HUES48 (cell line): ENCODE data around the gene SOX6.

Experiments used
- H3K27ac ChIP-seq: one replicate; pipeline ENCODE4 v1.7.0; 2013; ENCODE audit warnings: low read depth, low read length, inconsistent platforms
- H3K27me3 ChIP-seq: 2 replicates; pipeline ENCODE4 v1.6.1; 2013; ENCODE audit warnings: mild to moderate bottlenecking, low read length; ENCODE audit not compliant: control insufficient read depth, insufficient read depth
- H3K36me3 ChIP-seq: 2 replicates; pipeline ENCODE4 v1.6.1; 2013; ENCODE audit warnings: low read length; ENCODE audit not compliant: control insufficient read depth, insufficient read depth
- H3K4me1 ChIP-seq: 2 replicates; pipeline ENCODE4 v1.6.1; 2013; ENCODE audit warnings: mild to moderate bottlenecking, low read length; ENCODE audit not compliant: control insufficient read depth, insufficient read depth
- H3K4me3 ChIP-seq: 2 replicates; pipeline ENCODE4 v1.5.1; 2013; ENCODE audit warnings: mild to moderate bottlenecking, low read depth, low read length
- H3K9ac ChIP-seq: 2 replicates; pipeline ENCODE4 v1.6.1; 2013; ENCODE audit warnings: mild to moderate bottlenecking, low read depth, low read length, moderate library complexity
- H3K9me3 ChIP-seq: 2 replicates; pipeline ENCODE4 v1.6.1; 2013; ENCODE audit warnings: low read length; ENCODE audit not compliant: control insufficient read depth, insufficient read depth

The SOX6 gene

DNA sequence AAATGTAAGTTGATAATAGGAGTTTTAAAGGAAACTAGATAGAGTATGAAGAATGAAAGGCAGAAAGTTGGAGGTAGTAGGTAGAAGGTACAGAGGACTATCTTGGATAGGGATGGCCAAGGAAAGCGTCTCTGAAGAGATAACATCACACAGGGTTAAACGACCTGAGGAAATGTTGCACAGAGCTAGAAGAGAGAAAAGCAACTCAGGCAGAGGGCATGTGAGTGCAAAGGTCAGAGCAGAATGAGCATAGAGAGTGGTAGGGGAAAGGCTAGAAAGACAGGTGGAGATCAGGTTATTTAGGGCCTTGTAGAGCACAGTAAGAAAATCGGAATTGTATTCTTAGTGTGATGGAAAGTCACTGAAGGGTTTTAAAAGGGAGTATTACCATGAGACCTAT, 232.0 kb downstream of the SOX6 start:
- Histone ChIP-seq H3K27ac (no peak overlapping the region), H3K4me1 (peaks cover 4% of the 10 kb centered on the region; the same call in 1 of the 2 replicates), H3K9me3 (no peaks in the 10 kb centered on the region), H3K36me3 (no peaks in the 10 kb centered on the region), H3K4me3 (no peak overlapping the region), H3K27me3 (no peaks in the 10 kb centered on the region), H3K9ac (no peak overlapping the region)

DNA sequence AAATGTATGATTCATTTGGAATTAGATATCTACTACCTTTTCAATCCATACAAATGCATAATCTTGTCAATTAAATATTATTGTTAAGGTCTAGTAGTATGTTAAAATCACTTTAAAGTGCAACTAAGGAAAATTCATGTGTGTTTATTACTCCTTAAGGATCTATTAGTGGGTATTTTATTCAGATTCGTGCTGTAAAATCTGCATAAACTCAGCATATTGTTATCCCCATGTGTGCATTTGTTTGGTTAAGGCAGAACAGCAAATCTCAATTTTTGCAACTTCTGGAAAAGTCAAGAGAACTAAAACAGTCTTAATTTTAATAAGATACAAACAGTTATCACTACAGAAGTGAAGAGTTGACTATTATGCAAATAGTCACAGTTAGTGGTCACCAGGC, 234.5 kb downstream of the SOX6 start:
- Histone ChIP-seq H3K9me3 (no peaks in the 10 kb centered on the region), H3K4me3 (no peak overlapping the region), H3K9ac (no peak overlapping the region), H3K27me3 (no peaks in the 10 kb centered on the region), H3K4me1 (peaks cover 4% of the 10 kb centered on the region; the same call in 1 of the 2 replicates), H3K36me3 (no peaks in the 10 kb centered on the region), H3K27ac (no peak overlapping the region)

DNA sequence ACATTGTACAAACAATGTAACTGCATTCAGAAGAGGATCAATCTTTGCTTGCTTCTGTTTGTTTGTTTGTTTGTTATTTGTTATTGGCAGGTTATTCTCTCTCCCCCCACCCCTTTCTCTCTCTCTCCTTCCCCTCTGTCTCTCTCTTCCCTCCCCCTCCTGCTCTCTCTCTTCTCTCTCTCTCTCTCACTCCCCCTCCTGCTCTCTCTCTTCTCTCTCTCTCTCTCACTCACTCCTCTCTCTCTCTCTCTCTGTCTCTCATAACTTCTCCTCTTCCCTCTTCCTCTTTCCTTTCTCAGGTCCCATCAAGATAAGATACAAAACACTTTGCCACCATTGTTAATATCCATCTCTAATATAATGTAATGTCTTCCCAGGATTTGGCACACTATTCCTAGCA, 236.3 kb downstream of the SOX6 start:
- no peaks in the 10 kb centered on the region for H3K36me3 ChIP-seq
- no peak overlapping the region for H3K4me3 ChIP-seq
- H3K9me3 ChIP-seq: no peaks in the 10 kb centered on the region
- H3K27ac ChIP-seq: no peak overlapping the region
- H3K27me3 ChIP-seq: no peaks in the 10 kb centered on the region
- no peaks in the 10 kb centered on the region; the same call in 1 of the 2 replicates for H3K4me1 ChIP-seq
- H3K9ac ChIP-seq: no peak overlapping the region

DNA sequence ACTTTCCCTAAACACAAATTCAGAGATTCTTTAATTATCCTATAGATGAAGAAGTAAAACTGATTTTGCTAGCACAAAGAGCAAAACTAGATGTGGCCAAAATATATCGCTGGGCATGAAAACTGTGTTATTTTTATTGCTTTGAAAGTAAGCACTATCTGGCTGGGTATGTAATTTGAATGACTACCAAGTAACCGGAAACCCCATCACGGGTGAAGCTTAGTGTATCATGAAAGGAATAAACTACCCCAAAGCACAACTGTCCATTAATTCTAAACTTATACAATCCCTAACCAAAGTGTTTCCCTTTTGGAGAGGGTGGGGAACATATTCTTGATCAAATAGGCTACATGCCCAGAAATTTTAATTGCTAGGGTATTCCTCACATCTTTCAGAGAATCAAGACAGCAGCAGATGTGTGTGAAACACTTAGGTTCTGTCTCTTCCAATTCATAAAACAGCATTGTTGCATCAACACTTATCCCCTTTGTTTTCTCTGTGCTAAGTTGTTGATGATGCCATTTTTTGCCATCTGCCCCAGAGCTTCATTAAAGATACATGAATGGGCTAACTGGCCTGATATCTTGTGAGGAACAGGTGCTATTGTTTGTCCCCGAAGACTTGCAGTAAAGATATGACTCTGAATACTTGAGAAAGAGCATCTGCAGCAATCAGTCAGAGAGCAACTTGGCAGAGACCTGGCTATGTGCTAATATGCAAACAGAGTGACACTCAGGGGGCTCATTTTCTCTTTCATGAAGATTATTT, 238.2 kb downstream of the SOX6 start:
- Histone ChIP-seq H3K27ac (no peak overlapping the region), H3K4me3 (no peak overlapping the region), H3K36me3 (no peaks in the 10 kb centered on the region), H3K9ac (no peak overlapping the region), H3K4me1 (peaks cover 1% of the 10 kb centered on the region), H3K27me3 (no peaks in the 10 kb centered on the region), H3K9me3 (no peaks in the 10 kb centered on the region)

DNA sequence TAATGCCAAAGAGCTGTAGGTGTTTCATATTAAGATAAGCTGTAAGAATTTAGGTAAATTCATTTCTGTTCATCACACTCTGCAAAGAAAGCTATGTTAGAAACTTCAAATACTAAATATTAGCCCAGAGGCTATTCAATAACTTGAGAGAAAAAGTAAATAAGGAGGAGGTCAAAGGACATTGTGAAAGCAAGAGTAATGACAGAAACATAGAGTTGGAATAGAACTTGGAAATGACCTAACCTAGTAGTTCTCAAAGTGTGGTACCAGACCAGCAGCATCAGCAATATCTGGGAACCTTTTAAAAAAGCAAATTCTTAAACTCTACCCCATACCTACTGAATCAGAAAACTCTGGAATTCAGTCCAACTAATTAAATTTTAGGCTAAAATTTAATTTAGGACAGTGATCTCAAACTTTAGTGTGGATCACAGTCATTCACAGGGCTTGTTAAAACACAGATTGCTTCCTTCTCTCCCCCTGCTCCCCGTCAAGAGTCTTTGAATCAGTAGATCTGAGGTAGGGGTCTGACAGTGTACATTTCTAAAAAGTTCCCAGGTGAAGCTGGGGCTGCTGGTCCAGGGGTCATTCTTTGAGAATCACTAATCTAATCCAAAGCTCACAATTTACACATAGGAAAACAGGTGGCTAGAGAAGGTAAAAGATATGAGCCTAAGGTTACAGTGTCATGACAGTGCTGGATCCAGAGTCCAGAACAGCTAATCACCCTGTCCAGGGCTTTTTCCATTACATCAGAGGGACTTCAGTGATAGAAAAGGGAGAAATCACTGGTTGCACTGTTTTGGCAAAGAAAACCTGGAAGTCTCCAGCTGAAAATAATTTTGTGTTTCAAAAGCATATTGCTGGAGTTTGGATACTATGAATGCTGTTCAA, 241.1 kb downstream of the SOX6 start:
- no peak overlapping the region for H3K9ac ChIP-seq
- H3K27me3 ChIP-seq: no peaks in the 10 kb centered on the region
- no peaks in the 10 kb centered on the region for H3K36me3 ChIP-seq
- no peak overlapping the region for H3K4me3 ChIP-seq
- peaks cover 31% of the 10 kb centered on the region for H3K4me1 ChIP-seq
- H3K9me3 ChIP-seq: no peaks in the 10 kb centered on the region
- H3K27ac ChIP-seq: no peak overlapping the region

DNA sequence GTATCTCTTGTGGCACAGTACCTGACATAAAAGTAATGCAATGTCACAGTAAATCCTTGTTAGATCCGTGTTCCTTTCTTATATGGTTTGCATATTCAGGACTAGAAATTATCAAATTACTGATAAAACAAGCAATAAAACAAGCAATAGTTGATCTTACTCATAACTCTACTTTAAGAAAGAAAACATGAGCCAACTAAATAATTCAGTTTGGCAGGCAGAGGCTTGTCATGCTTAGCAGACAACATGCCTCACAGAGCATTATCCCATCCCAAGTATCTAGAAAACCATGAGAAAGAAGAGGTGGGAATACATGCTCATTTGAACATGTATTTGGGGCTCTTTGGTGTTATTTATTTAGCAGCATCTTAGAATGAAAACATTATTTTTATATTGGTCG, 241.9 kb downstream of the SOX6 start:
- Histone ChIP-seq H3K4me3 (no peak overlapping the region), H3K4me1 (peaks cover 36% of the 10 kb centered on the region), H3K9me3 (no peaks in the 10 kb centered on the region), H3K9ac (no peak overlapping the region), H3K27me3 (no peaks in the 10 kb centered on the region), H3K27ac (no peak overlapping the region), H3K36me3 (no peaks in the 10 kb centered on the region)

DNA sequence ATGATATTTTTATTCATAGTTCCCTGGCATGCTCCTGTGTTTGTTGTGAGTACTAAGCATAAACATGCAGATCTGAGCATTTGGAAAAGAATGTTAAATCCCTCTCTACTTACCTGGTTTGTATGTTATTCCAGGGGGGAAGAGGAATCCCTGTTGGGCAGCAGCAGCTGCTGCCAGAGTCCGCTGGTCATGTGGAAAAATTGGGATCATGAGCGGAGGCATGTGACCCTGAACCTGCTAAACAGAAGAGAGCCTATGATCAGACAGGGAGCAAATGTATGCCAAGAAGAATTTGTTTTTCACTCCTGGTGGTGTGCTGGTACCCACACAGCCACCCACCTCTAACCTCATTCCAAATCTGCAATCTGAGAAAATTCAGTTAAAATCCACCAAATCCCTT, 244.7 kb downstream of the SOX6 start:
- peak overlapping the region; percentile 4 for H3K27ac ChIP-seq
- no peaks in the 10 kb centered on the region for H3K36me3 ChIP-seq
- no peaks in the 10 kb centered on the region for H3K9me3 ChIP-seq
- H3K4me1 ChIP-seq: peaks cover 36% of the 10 kb centered on the region
- peak overlapping the region; percentile 21; the same call in 1 of the 2 replicates for H3K4me3 ChIP-seq
- H3K27me3 ChIP-seq: no peaks in the 10 kb centered on the region
- no peak overlapping the region for H3K9ac ChIP-seq

DNA sequence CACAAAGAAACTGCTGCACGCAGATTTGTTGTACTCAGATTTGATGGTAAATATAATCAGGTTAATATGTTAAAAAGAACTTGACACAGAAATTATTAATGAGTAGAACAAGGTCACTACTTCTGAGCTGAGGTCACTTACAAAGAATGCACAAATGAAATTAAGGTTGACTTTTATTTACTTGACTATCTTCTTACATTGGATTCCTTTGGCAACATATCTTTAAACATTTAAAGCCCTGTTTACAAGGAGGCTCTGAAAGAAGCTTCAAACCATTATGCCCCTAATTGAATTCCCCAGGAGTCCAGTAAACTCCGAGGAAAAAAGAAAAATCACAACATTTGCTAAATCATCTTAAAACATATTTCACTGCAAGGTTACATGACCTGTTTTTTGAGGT, 245.5 kb downstream of the SOX6 start:
- H3K9me3 ChIP-seq: 0 out of 2 replicates have a peak, but pooled peaks cover under 1% of the 10 kb centered on the region
- no peak overlapping the region for H3K4me3 ChIP-seq
- no peaks in the 10 kb centered on the region for H3K27me3 ChIP-seq
- peaks cover 36% of the 10 kb centered on the region for H3K4me1 ChIP-seq
- H3K27ac ChIP-seq: peak overlapping the region; percentile 70
- no peaks in the 10 kb centered on the region for H3K36me3 ChIP-seq
- H3K9ac ChIP-seq: no peak overlapping the region

DNA sequence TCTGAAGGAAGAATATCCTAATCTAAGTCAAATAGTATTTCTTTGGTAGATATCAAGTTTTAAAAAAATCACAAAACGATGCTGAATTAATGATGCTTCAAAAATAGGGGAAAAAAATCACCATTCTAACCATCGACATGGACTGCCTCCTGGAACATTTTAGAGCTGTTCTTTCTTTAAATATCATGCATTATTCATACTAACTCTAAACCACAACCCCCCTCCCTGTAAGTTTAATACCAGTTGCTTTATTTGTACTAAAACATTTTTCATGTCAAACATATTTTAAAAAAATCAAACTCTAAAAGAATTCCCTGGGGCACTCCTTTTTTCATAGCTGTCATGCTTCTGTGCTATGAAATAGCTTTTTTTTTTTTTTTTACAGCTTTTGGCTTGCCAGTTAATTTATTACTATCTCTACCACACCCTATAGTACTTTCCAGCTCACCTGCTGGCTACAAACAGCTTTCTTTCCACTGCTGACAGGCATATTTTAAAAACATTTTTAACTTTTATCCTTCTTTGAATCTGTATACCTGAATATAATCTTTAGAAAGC, 256.9 kb downstream of the SOX6 start:
- H3K27ac ChIP-seq: no peak overlapping the region
- no peaks in the 10 kb centered on the region for H3K9me3 ChIP-seq
- peaks cover 5% of the 10 kb centered on the region; the same call in 1 of the 2 replicates for H3K4me1 ChIP-seq
- H3K27me3 ChIP-seq: no peaks in the 10 kb centered on the region
- no peak overlapping the region for H3K9ac ChIP-seq
- H3K36me3 ChIP-seq: no peaks in the 10 kb centered on the region
- H3K4me3 ChIP-seq: no peak overlapping the region

DNA sequence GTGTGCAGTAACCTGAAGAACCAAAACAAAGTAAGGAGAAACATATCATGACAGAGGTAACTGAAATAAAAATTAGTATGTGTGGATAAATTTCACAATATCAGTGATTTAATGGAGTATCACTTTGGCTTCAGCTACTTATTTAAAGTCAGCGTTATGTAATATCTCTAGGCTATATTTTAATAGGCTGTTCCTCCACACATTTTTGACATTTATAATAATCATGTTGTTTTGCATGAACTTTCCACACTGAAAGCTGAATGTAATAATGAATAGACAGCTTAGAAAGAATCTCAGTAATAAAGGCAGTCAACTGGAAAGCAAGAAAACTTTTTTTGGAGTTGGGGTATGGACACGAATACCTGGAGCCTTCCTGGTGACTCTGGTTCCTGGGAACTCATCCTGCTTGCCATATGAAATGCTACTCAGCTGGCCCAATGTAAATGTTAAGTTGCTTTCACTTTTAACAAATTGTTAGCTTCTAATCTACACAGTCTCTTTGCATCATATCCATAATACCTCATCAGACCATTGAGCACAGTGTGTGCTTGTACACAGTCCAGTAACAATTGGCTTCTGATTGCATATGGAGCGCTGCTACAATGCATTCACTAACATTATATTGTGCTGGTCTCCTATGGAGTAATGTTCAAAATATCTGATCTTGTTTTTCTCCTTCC, 257.7 kb downstream of the SOX6 start:
- H3K36me3 ChIP-seq: no peaks in the 10 kb centered on the region
- no peaks in the 10 kb centered on the region for H3K9me3 ChIP-seq
- peaks cover 5% of the 10 kb centered on the region; the same call in 1 of the 2 replicates for H3K4me1 ChIP-seq
- no peak overlapping the region for H3K4me3 ChIP-seq
- H3K27ac ChIP-seq: no peak overlapping the region
- no peaks in the 10 kb centered on the region for H3K27me3 ChIP-seq
- no peak overlapping the region for H3K9ac ChIP-seq
